Uterus (tissue), 4 donors: ENCODE results near the gene MED17. TPM values are rescaled to one million over a fixed set of nuclear protein-coding genes. Genes with fewer than 3 reads are reported as not detected.

Source experiments
- DNase-seq, 2 donors: peaks; one replicate each; pipeline ENCODE4 v3.0.0-alpha.2; 2019 to 2020
- H3K27ac ChIP-seq, 2 donors: fragments of 200-600 bp; sonication (generic); 1 replicate in 1 of 2; 2 replicates in 1 of 2; pipeline ENCODE4 v1.5.1; 2016 to 2018
- H3K27me3 ChIP-seq, 2 donors: fragments of 200-600 bp; sonication (generic); one replicate each; pipeline ENCODE4 v1.5.1; 2018 to 2019; ENCODE audit warnings: control low read depth in 1 of 2
- H3K36me3 ChIP-seq, 2 donors: fragments of 200-600 bp; sonication (generic); one replicate each; pipeline ENCODE4 v1.5.1; 2019; ENCODE audit warnings: control low read depth in 1 of 2
- H3K4me1 ChIP-seq, 2 donors: fragments of 200-600 bp; sonication (generic); one replicate each; pipeline ENCODE4 v1.5.1; 2018 to 2019; ENCODE audit warnings: control low read depth in 1 of 2
- H3K4me3 ChIP-seq, 2 donors: fragments of 200-600 bp; sonication (generic); 1 replicate in 1 of 2; 2 replicates in 1 of 2; pipeline ENCODE4 v1.5.1; 2018 to 2019; ENCODE audit warnings: mild to moderate bottlenecking in 1 of 2
- H3K9me3 ChIP-seq, 2 donors: fragments of 200-600 bp; sonication (generic); one replicate each; pipeline ENCODE4 v1.5.1; 2019; ENCODE audit warnings: control low read depth in 1 of 2
- POLR2A ChIP-seq, 2 donors: fragments of 450-650 bp; IDR thresholded peaks; one replicate each; pipeline ENCODE4 v1.6.1; 2016; ENCODE audit warnings: antibody characterized with exemption in 2 of 2, mild to moderate bottlenecking in 1 of 2, moderate library complexity in 1 of 2
- intact Hi-C: fragments of 100-400 bp; cut with DNase I; formaldehyde crosslinking; loops from one replicate; pipeline ENCODE4 v1.15.1; 2023; ENCODE audit warnings: low total_unique reads
- total RNA-seq, 4 donors: library from RNA; depleted of rRNA in 3 of 4; stranded (reverse); fragments of >200 nt in 3 of 4; gene quantifications; one replicate each; pipeline versions ENCODE4 v1.1.0 to v1.2.4, GENCODE V29; 2014 to 2023
- TF ChIP-seq, protein P1 (sequence below), 4 experiments: fragments of 200-600 bp in 2 of 4; fragments of 450-650 bp in 2 of 4; sonication (generic) in 2 of 4; IDR thresholded peaks; one replicate each; pipeline ENCODE4 v1.5.1; 2016 to 2019; ENCODE audit warnings: antibody characterized with exemption in 4 of 4, mild to moderate bottlenecking in 2 of 4, moderate library complexity in 1 of 4
- donor health status: DM: yes; HTN: yes; CAD: no.

Gene MED17
- total RNA-seq, 4 donors from 2014 or later = 35.1 to 64.8 (median 56.4) TPM

GRCh38 chr11:93747122-93747521 is 37.0 kb upstream of the MED17 start:
- Histone ChIP-seq H3K4me3 (no peak overlapping the region), H3K4me1 (no peaks in the 10 kb centered on the region), H3K9me3 (no peaks in the 10 kb centered on the region), H3K27ac (no peak overlapping the region), H3K36me3 (no peaks in the 10 kb centered on the region), H3K27me3 (no peaks in the 10 kb centered on the region)
- intact Hi-C loops = no loop called here
- TF ChIP-seq, protein P1, sequence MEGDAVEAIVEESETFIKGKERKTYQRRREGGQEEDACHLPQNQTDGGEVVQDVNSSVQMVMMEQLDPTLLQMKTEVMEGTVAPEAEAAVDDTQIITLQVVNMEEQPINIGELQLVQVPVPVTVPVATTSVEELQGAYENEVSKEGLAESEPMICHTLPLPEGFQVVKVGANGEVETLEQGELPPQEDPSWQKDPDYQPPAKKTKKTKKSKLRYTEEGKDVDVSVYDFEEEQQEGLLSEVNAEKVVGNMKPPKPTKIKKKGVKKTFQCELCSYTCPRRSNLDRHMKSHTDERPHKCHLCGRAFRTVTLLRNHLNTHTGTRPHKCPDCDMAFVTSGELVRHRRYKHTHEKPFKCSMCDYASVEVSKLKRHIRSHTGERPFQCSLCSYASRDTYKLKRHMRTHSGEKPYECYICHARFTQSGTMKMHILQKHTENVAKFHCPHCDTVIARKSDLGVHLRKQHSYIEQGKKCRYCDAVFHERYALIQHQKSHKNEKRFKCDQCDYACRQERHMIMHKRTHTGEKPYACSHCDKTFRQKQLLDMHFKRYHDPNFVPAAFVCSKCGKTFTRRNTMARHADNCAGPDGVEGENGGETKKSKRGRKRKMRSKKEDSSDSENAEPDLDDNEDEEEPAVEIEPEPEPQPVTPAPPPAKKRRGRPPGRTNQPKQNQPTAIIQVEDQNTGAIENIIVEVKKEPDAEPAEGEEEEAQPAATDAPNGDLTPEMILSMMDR (IDR thresholded peaks at IDR 0.05) = no peak
- no peak for TF ChIP-seq POLR2A (IDR thresholded peaks at IDR 0.05)
- DNase-seq = no peak

DNA sequence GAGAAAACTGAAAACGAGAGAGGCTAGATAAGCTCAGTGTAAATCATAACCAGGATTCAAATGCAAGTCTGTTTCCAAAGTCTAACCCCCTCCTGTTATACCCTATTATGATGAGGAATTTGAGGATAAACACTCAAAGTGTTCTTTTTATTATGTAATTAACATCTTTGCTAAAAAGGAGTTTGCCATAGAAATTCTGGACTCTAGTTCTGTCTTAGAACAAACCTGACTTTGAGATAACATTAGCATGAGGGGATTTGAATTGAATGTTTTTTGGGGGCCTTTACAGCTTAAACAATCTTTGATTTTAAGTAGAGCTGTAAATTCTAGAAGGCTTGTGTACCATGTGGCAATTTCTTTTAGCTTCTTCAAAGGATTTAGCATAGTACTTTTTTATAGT is 33.1 kb upstream of the MED17 start:
- Histone ChIP-seq H3K4me1 (no peaks in the 10 kb centered on the region), H3K9me3 (no peaks in the 10 kb centered on the region), H3K4me3 (no peak overlapping the region), H3K36me3 (no peaks in the 10 kb centered on the region), H3K27ac (no peak overlapping the region), H3K27me3 (no peaks in the 10 kb centered on the region)
- DNase-seq = no peak
- intact Hi-C loops = no loop called here
- TF ChIP-seq POLR2A (IDR thresholded peaks at IDR 0.05) = no peak
- TF ChIP-seq, protein P1 (IDR thresholded peaks at IDR 0.05) = no peak

GRCh38 chr11:93753241-93753640 is 30.8 kb upstream of the MED17 start:
- Histone ChIP-seq H3K27ac (no peak overlapping the region), H3K9me3 (no peaks in the 10 kb centered on the region), H3K36me3 (no peaks in the 10 kb centered on the region), H3K27me3 (no peaks in the 10 kb centered on the region), H3K4me3 (no peak overlapping the region), H3K4me1 (no peaks in the 10 kb centered on the region)
- no peak for DNase-seq
- intact Hi-C loops = no loop called here
- TF ChIP-seq, protein P1 (IDR thresholded peaks at IDR 0.05) = no peak
- no peak for TF ChIP-seq POLR2A (IDR thresholded peaks at IDR 0.05)

DNA sequence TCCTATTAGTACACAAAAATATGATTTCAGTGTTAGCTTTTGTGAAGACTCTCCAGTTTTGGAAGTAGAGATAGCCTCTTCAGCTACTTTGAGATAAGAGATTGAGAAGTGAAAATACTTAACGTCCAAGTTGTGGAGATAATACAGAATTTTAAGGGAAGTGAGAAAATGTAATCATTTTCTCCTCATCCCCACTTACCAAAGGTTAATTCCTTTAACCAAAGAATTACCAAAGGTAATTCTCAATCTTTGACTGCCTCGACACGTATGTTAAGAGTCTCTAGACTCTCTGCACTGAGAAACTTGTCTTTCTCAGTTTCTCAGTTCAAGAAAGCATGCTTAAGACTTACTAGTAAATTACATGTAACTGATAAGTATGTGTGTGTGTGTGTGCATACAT is 27.3 kb upstream of the MED17 start:
- Histone ChIP-seq H3K9me3 (no peaks in the 10 kb centered on the region), H3K27me3 (no peaks in the 10 kb centered on the region), H3K27ac (no peak overlapping the region), H3K36me3 (no peaks in the 10 kb centered on the region), H3K4me1 (no peaks in the 10 kb centered on the region), H3K4me3 (no peak overlapping the region)
- TF ChIP-seq, protein P1 (IDR thresholded peaks at IDR 0.05) = no peak
- TF ChIP-seq POLR2A (IDR thresholded peaks at IDR 0.05) = no peak
- DNase-seq = no peak
- intact Hi-C loops = no loop called here

GRCh38 chr11:93757301-93757700 is 26.8 kb upstream of the MED17 start:
- H3K4me1 ChIP-seq = no peaks in the 10 kb centered on the region
- H3K27ac ChIP-seq = no peak overlapping the region
- no peak overlapping the region for H3K4me3 ChIP-seq
- H3K9me3 ChIP-seq = no peaks in the 10 kb centered on the region
- H3K27me3 ChIP-seq = no peaks in the 10 kb centered on the region
- TF ChIP-seq, protein P1 (IDR thresholded peaks at IDR 0.05) = no peak
- no peak for TF ChIP-seq POLR2A (IDR thresholded peaks at IDR 0.05)
- no peaks in the 10 kb centered on the region for H3K36me3 ChIP-seq
- intact Hi-C loops = no loop called here
- DNase-seq = no peak
